AG10803 (cell line): ENCODE data around the gene MIPOL1.

Experiments used
- DNase-seq: peaks from one replicate; pipeline ENCODE4 v3.0.0; 2010; ENCODE audit warnings: low read depth
- H3K4me3 ChIP-seq: 2 replicates; pipeline ENCODE4 v1.5.1; 2011; ENCODE audit warnings: mild to moderate bottlenecking, low read length, control low read depth
- CTCF ChIP-seq: conservative IDR thresholded peaks from 2 replicates; pipeline ENCODE4 v1.5.1; 2011; ENCODE audit warnings: mild to moderate bottlenecking, low read length, control low read depth, inconsistent platforms

MIPOL1 gene

DNA sequence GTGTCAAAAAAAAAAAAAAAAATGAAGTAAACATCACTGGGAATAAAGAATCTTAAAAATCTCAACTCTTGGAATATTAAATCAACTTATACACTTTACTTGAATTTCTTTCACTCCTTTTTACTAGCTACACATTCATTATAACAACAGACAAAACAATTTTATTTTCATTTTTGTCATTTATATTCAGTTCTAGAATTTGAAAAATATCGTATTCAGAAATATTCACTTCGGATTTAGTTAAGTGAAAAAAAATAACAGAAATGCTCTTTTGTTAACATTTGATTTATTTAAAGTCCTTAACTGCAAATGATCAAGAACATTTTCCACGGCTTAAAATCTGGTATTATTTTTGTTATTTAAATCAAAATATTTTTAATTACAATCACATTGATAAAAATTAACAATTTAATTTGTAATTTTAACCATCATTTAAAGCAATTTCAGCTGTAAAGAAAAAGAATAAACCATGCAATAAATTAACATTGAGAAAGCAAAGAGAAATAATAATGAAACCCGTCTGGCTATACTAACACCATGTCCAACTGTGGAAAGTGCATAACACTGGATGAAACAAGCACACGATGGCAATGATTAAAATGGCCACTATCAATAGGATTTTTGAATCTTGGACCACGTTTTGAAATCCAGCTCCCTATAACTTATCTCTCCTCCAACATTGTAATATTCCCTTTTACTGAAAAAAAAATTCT, 392.1 kb downstream of the MIPOL1 start:
- DNase-seq, result no peak
- no peak overlapping the region for H3K4me3 ChIP-seq
- no peak for TF ChIP-seq CTCF

GRCh38 chr14:37590428-37591139, 392.8 kb downstream of the MIPOL1 start:
- DNase-seq, result no peak
- TF ChIP-seq CTCF, result no peak
- no peak overlapping the region for H3K4me3 ChIP-seq

- no peak for TF ChIP-seq CTCF
- no peak for DNase-seq
- H3K4me3 ChIP-seq, result no peak overlapping the region
Observed at GRCh38 chr14:37591311-37591940, 393.7 kb downstream of the MIPOL1 start.

GRCh38 chr14:37591941-37592481, 394.3 kb downstream of the MIPOL1 start:
- no peak for DNase-seq
- no peak for TF ChIP-seq CTCF
- no peak overlapping the region for H3K4me3 ChIP-seq

DNA sequence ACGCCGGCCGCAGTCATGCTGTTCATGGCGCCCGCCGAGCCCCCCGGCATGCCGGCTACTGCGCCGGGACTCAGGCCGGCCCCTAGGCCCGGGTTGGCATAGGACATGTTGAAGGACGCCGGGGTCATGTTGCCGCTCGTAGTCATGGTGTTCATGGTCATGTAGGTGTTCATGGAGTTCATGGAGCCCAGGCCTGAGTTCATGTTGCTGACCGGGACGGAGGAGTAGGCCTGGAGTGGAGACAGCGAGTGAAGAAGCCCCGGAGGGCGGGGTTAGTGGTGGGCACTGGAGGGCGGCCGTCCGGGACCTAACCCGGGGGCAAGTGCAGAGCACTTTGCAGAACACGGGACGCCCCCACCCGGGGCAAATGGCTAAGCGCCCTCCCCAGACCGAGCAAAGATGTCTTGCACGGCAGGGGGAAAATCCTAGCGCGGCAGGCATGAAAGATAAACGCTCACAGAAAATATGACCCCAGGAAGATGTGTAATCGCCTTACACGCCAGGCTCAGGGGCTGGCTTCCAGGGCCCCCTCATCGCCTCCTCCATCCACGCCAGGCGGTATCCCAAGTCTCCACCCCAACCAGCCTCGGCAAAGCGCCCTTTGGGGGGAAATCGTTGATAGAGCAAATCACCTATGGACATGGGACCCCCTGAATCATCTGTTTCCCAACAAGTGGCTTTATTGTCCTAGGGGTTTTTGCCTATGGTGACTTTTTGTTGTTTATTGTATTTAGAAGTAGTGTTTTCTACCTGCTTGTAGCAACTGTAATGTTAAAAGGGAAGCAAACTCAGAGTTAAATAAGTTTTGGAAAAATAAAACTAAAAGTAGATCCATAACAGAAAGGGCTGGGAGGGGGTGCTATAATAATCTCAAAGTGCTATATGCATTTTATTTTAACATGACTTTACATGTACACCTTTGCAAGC, 395.0 kb downstream of the MIPOL1 start:
- no peak for DNase-seq
- no peak for TF ChIP-seq CTCF
- H3K4me3 ChIP-seq, result no peak overlapping the region

DNA sequence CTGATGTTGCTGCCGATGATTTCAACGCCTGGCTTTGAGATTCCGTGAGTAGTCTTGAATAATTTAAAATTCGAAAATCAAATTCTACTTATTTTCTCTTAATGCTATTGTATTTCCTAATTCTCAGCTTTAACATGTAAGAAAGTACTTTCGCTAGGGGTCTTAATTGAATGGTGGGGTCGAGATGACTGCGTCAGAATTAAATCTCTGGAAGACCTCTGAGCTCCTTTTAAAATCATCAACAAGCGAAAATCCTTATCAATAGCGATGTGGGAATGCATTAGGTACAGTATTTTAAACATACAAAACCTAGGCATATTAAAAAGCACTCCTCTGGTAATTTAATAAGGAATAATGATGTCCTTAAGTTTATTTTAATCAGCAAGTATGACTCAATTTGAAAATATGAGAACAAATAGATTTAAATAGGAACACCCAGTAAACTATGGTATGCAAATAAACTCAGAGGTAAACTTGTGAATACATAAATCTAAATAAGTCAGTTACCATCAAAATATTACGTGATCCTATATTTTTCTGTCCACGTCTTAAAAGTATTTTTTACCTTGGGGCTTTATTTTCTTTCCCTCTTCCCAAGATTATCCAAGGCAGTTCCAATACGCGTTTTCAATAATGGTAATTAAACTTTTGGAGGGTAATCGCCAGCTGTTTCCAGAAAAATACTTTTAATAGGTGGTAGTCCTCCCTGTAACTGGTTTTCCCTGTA, 395.9 kb downstream of the MIPOL1 start:
- H3K4me3 ChIP-seq, result peak overlapping the region; percentile 67; the same call in 1 of the 2 replicates
- DNase-seq, result no peak
- no peak for TF ChIP-seq CTCF
